Astrocyte (in vitro differentiated cells and primary cell): Measurements from ENCODE around the gene AANAT. TPM values are rescaled to one million over a fixed set of nuclear protein-coding genes. Genes with fewer than 3 reads are reported as not detected.
A peak's percentile ranks its signal among the peaks of the same experiment; 100 is the strongest.

Experiments used
- DNase-seq: peaks from one replicate; pipeline ENCODE4 v3.0.0-alpha.2; 2010; ENCODE audit warnings: low read depth
- FAIRE-seq: peaks from 2 replicates; lab custom pipeline; 2011; peaks lifted over from hg19 to GRCh38; lab: Jason Lieb, UNC
- H2AFZ ChIP-seq: 2 replicates; pipeline ENCODE4 v1.6.0; 2012; ENCODE audit warnings: low read depth, low read length, inconsistent platforms
- H3K27ac ChIP-seq: 2 replicates; pipeline ENCODE4 v1.5.1; 2011; ENCODE audit warnings: low read depth, low read length, inconsistent platforms
- H3K27me3 ChIP-seq: 2 replicates; pipeline ENCODE4 v1.6.0; 2011; ENCODE audit warnings: low read length, inconsistent platforms; ENCODE audit not compliant: insufficient read depth
- H3K36me3 ChIP-seq: 2 replicates; pipeline ENCODE4 v1.5.1; 2011; ENCODE audit warnings: low read length, inconsistent platforms; ENCODE audit not compliant: insufficient read depth
- H3K4me1 ChIP-seq: 2 replicates; pipeline ENCODE4 v1.5.1; 2011; ENCODE audit warnings: low read length, inconsistent platforms; ENCODE audit not compliant: insufficient read depth
- H3K4me2 ChIP-seq: 2 replicates; pipeline ENCODE4 v1.6.0; 2012; ENCODE audit warnings: low read length, inconsistent platforms
- H3K4me3 ChIP-seq: 2 replicates; pipeline ENCODE4 v1.5.1; 2011; ENCODE audit warnings: low read depth, mild to moderate bottlenecking, low read length, inconsistent platforms; ENCODE audit not compliant: insufficient read depth
- H3K79me2 ChIP-seq: 2 replicates; pipeline ENCODE4 v1.6.0; 2012; ENCODE audit warnings: mild to moderate bottlenecking, low read length, inconsistent platforms; ENCODE audit not compliant: insufficient read depth
- H3K9ac ChIP-seq: 2 replicates; pipeline ENCODE4 v1.6.0; 2012; ENCODE audit warnings: mild to moderate bottlenecking, low read length, inconsistent platforms
- H3K9me3 ChIP-seq: 2 replicates; pipeline ENCODE4 v1.5.1; 2012; ENCODE audit warnings: low read depth, mild to moderate bottlenecking, low read length, inconsistent platforms; ENCODE audit not compliant: insufficient read depth
- H4K20me1 ChIP-seq: 2 replicates; pipeline ENCODE4 v1.6.0; 2012; ENCODE audit warnings: low read length, inconsistent platforms; ENCODE audit not compliant: insufficient read depth
- H3K27ac Mint-ChIP-seq: one replicate; pipeline ENCODE4 v1.8.0; 2021; ENCODE audit warnings: mild to moderate bottlenecking, mixed read lengths; ENCODE audit not compliant: unreplicated experiment
- H3K27me3 Mint-ChIP-seq: one replicate; pipeline ENCODE4 v1.8.0; 2021; ENCODE audit warnings: low read depth, mixed read lengths; ENCODE audit not compliant: unreplicated experiment
- H3K36me3 Mint-ChIP-seq: one replicate; pipeline ENCODE4 v1.8.0; 2021; ENCODE audit warnings: low read depth, mixed read lengths; ENCODE audit not compliant: unreplicated experiment
- H3K4me1 Mint-ChIP-seq: one replicate; pipeline ENCODE4 v1.8.0; 2021; ENCODE audit warnings: low read depth, mixed read lengths; ENCODE audit not compliant: unreplicated experiment
- H3K4me3 Mint-ChIP-seq: one replicate; pipeline ENCODE4 v1.8.0; 2021; ENCODE audit warnings: mild to moderate bottlenecking, moderate library complexity, mixed read lengths; ENCODE audit not compliant: unreplicated experiment
- H3K9me3 Mint-ChIP-seq: one replicate; pipeline ENCODE4 v1.8.0; 2021; ENCODE audit warnings: mild to moderate bottlenecking, mixed read lengths; ENCODE audit not compliant: unreplicated experiment
- CTCF ChIP-seq: IDR thresholded peaks from 2 replicates; pipeline ENCODE4 v1.5.1; 2011; ENCODE audit warnings: low read depth, mild to moderate bottlenecking, inconsistent platforms, low read length, moderate library complexity; ENCODE audit not compliant: insufficient read depth
- EZH2 ChIP-seq: IDR thresholded peaks from 2 replicates; pipeline ENCODE4 v1.6.1; 2012; ENCODE audit warnings: mild to moderate bottlenecking, low read length, inconsistent platforms; ENCODE audit not compliant: insufficient read depth
- total RNA-seq: library from RNA; stranded (reverse); gene quantifications from 2 replicates; pipeline ENCODE4 v1.2.1, GENCODE V29; 2021

Gene AANAT
- total RNA-seq, 1 donor from 2014 or later = not detected

- Histone ChIP-seq H3K27me3 (no peaks in the 10 kb centered on the region), H3K4me3 (peak overlapping the region; percentile 71), H3K9me3 (no peaks in the 10 kb centered on the region), H2AFZ (peak overlapping the region; percentile 86), H3K4me1 (peaks cover 40% of the 10 kb centered on the region), H3K79me2 (peaks cover 39% of the 10 kb centered on the region), H4K20me1 (peaks cover 18% of the 10 kb centered on the region), H3K9ac (peak overlapping the region; percentile 79), H3K27ac (no peak overlapping the region), H3K36me3 (no peaks in the 10 kb centered on the region), H3K4me2 (peak overlapping the region; percentile 99)
- no peak for TF ChIP-seq CTCF
- TF ChIP-seq EZH2 = no peak
- Mint-ChIP-seq H3K27me3 (peaks cover 1% of the 10 kb centered on the region), H3K4me1 (peaks cover 21% of the 10 kb centered on the region), H3K9me3 (no peaks in the 10 kb centered on the region), H3K27ac (no peak overlapping the region), H3K4me3 (peak overlapping the region; percentile 89), H3K36me3 (peaks cover 2% of the 10 kb centered on the region)
- no peak for FAIRE-seq
- DNase-seq = no peak
These were observed 32.8 kb downstream of the AANAT start for GRCh38 chr17:76500074-76500746.

- Histone ChIP-seq H3K4me1 (peaks cover 40% of the 10 kb centered on the region), H3K36me3 (no peaks in the 10 kb centered on the region), H3K27me3 (no peaks in the 10 kb centered on the region), H3K27ac (no peak overlapping the region), H3K4me3 (peak overlapping the region; percentile 71), H2AFZ (peak overlapping the region; percentile 86), H3K79me2 (peaks cover 39% of the 10 kb centered on the region), H3K9me3 (no peaks in the 10 kb centered on the region), H4K20me1 (peaks cover 14% of the 10 kb centered on the region), H3K9ac (peak overlapping the region; percentile 79), H3K4me2 (peak overlapping the region; percentile 99)
- Mint-ChIP-seq H3K4me3 (peak overlapping the region; percentile 89), H3K36me3 (peaks cover 2% of the 10 kb centered on the region), H3K27ac (peak overlapping the region; percentile 41), H3K27me3 (peaks cover 3% of the 10 kb centered on the region), H3K4me1 (peaks cover 21% of the 10 kb centered on the region), H3K9me3 (no peaks in the 10 kb centered on the region)
- no peak for TF ChIP-seq EZH2
- TF ChIP-seq CTCF = no peak
- FAIRE-seq = no peak
- no peak for DNase-seq
These were observed 33.3 kb downstream of the AANAT start for GRCh38 chr17:76500747-76501017.
